ENCODE results near the gene DDX50. TPM values are rescaled to one million over a fixed set of nuclear protein-coding genes. Genes with fewer than 3 reads are reported as not detected.
"Not testable (repeated sequence)": the region's sequence is repeated elsewhere in the genome, so short reads cannot be mapped to it uniquely, and the experiment has no call there.

The DDX50 gene
- total RNA-seq, result 10 to 100 TPM; 15.2 to 40.6 (median 24.6) TPM
- long read RNA-seq, donor 1, transcript DDX50-201 (15 exons, 2,538 nt), result major isoform, 38 of 51 reads
- long read RNA-seq, donor 1, partial matches to known transcripts, result 1 of 51 reads
- long read RNA-seq, donor 1, other reads (novel, unspliced or antisense), result 12 of 51 reads
- long read RNA-seq, donor 2, partial matches to known transcripts, result 9 of 15 reads
- long read RNA-seq, donor 2, other reads (novel, unspliced or antisense), result 3 of 15 reads

DNA sequence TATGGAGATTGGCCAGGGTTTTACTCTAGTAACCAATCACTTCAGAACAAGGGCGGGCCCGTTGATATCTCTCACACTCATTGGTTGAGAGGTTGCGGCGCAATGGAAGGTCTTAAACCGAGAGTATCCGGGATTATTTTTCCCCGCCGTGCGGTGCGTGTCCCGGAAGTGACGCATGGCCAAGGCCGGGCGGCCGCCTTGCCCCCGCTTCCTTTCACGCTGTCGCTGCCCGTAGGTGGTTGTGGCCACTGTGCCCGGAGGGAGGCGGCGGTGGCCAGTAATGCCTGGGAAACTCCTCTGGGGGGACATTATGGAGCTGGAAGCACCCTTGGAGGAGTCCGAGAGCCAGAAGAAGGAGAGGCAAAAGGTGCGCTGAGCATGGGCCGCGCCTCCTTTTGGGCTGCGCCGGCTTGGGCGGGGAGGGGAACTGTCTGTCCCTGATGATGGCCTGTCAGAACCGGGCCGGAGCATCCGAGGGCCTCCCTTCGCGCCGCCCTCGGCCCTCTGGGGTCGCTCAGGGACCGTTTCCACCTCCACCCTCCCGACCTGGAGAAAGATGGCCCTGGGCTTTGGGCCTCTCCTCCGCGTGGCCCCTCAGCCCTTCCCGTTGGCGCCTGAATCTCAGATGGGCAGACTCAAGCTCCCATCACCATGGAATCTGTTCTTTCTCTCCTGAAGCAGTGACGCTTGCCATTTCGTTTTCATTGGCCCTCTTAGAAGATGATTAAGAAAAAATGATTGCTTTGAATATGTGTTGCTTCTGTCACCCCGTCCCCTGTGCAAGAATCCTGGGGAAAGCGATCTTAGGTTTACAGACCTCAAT, at the start of gene DDX50:
TSS of gene DDX50 (plus strand) at position 211 of the 823 bp plus-strand sequence. CDS start at position 281, 70 bp downstream.
- Histone ChIP-seq H3K4me1 (ENCODE audit: low read depth) (peaks cover 11% of the 10 kb centered on the region), H3K9me3 (no peaks in the 10 kb centered on the region), H3K36me3 (ENCODE audit: low read depth) (no peaks in the 10 kb centered on the region), H3K4me3 (peak within 1 kb of the TSS; percentile 78)
- intact Hi-C loops (cut with DNase I, micrococcal nuclease), result no loop called here
- DNase-seq (peak; percentile 95 to 98 (median 96)), ATAC-seq (peak; percentile 98)
- peak; percentile 13 for TF ChIP-seq CTCF (IDR thresholded peaks at IDR 0.05)

GRCh38 chr10:68856352-68856751, 44.8 kb upstream of the DDX50 start:
- no peak for ATAC-seq
- H3K36me3 ChIP-seq (ENCODE audit: low read depth), result no peaks in the 10 kb centered on the region
- no peaks in the 10 kb centered on the region for H3K4me1 ChIP-seq (ENCODE audit: low read depth)
- DNase-seq, result no peak
- intact Hi-C loops (cut with DNase I, micrococcal nuclease), result no loop called here
- no peak overlapping the region for H3K4me3 ChIP-seq
- TF ChIP-seq CTCF (IDR thresholded peaks at IDR 0.05), result no peak
- H3K9me3 ChIP-seq, result peaks cover 12% of the 10 kb centered on the region

- Histone ChIP-seq H3K9me3 (peaks cover 15% of the 10 kb centered on the region), H3K4me3 (no peak overlapping the region), H3K36me3 (ENCODE audit: low read depth) (no peaks in the 10 kb centered on the region), H3K4me1 (ENCODE audit: low read depth) (no peaks in the 10 kb centered on the region)
- TF ChIP-seq CTCF (IDR thresholded peaks at IDR 0.05), result no peak
- ATAC-seq (no peak), DNase-seq (no peak)
- intact Hi-C loops (cut with DNase I, micrococcal nuclease), result no loop called here
Measured at GRCh38 chr10:68857005-68857404, 44.1 kb upstream of the DDX50 start.

DNA sequence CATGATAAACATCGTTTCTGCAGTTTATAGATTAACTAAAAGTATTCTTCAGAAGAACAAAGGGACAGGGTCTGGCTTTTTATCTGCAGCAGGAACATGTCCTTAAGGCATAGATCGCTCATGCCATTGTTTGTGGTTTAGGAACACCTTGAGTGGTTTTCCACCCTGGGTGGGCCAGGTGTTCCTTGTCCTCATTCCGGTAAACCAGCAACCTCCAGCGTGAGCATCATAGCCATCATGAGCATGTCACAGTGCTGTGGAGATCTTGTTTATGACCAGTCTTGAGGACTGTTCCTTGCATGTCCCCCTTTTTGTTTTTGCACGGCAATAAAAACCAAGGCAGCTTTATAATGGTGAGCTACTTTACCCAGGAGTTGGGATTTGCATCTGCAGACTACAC, 39.9 kb upstream of the DDX50 start:
- no peak overlapping the region for H3K4me3 ChIP-seq
- H3K9me3 ChIP-seq, result peaks cover 21% of the 10 kb centered on the region
- TF ChIP-seq CTCF (IDR thresholded peaks at IDR 0.05), result no peak
- no peak for ATAC-seq
- H3K4me1 ChIP-seq (ENCODE audit: low read depth), result no peaks in the 10 kb centered on the region
- no peaks in the 10 kb centered on the region for H3K36me3 ChIP-seq (ENCODE audit: low read depth)
- intact Hi-C loops (cut with DNase I, micrococcal nuclease), result no loop called here
- DNase-seq, result no peak

GRCh38 chr10:68864611-68865010, 36.5 kb upstream of the DDX50 start:
- ATAC-seq (no peak), DNase-seq (no peak)
- Histone ChIP-seq H3K9me3 (peaks cover 21% of the 10 kb centered on the region), H3K4me1 (ENCODE audit: low read depth) (no peaks in the 10 kb centered on the region), H3K36me3 (ENCODE audit: low read depth) (no peaks in the 10 kb centered on the region), H3K4me3 (no peak overlapping the region)
- no peak for TF ChIP-seq CTCF (IDR thresholded peaks at IDR 0.05)
- intact Hi-C loops (cut with DNase I, micrococcal nuclease), result no loop called here

DNA sequence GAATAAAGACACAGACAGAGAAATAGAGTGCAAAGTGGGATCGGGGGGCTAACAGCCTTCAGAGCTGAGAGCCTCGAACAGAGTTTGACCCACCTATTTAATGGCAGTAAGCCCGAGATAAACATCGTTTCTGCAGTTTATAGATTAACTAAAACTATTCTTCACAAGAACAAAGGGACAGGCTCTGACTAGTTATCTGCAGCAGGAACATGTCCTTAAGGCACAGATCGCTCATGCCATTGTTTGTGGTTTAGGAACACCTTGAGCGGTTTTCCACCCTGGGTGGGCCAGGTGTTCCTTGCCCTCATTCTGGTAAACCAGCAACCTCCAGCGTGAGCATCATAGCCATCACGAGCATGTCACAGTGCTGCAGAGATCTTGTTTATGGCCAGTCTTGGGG, 32.9 kb upstream of the DDX50 start:
- H3K36me3 ChIP-seq (ENCODE audit: low read depth); H3K4me3 ChIP-seq; H3K9me3 ChIP-seq; intact Hi-C loops (cut with DNase I, micrococcal nuclease); H3K4me1 ChIP-seq (ENCODE audit: low read depth); DNase-seq; ATAC-seq: not testable (repeated sequence)

All from mucosa of descending colon (tissue), 3 donors.